Tibial artery (tissue), 4 donors: ENCODE measurements around the gene GLE1.
A peak's percentile ranks its signal among the peaks of the same experiment; 100 is the strongest.

Experiments used
- DNase-seq, 2 donors: peaks; one replicate each; pipeline ENCODE4 v3.0.0-alpha.2; 2019
- H3K27ac ChIP-seq, 2 donors: fragments of 200-600 bp; sonication (generic) in 1 of 2; 1 replicate in 1 of 2; 2 replicates in 1 of 2; pipeline ENCODE4 v1.5.1; 2018 to 2019; ENCODE audit warnings: mild to moderate bottlenecking in 1 of 2
- H3K27me3 ChIP-seq, 2 donors: fragments of 200-600 bp; sonication (generic) in 1 of 2; one replicate each; pipeline versions ENCODE4 v1.5.1 to v1.6.0; 2016 to 2019
- H3K36me3 ChIP-seq, 3 donors: fragments of 200-600 bp; sonication (generic) in 2 of 3; one replicate each; pipeline ENCODE4 v1.5.1; 2016 to 2019; ENCODE audit warnings: mild to moderate bottlenecking in 2 of 3
- H3K4me1 ChIP-seq, 4 donors: fragments of 200-600 bp; sonication (generic) in 2 of 4; 1 replicate in 3 of 4; 2 replicates in 1 of 4; pipeline ENCODE4 v1.5.1; 2016 to 2019
- H3K4me3 ChIP-seq, 2 donors: fragments of 200-600 bp; sonication (generic) in 1 of 2; 1 replicate in 1 of 2; 2 replicates in 1 of 2; pipeline ENCODE4 v1.5.1; 2018 to 2019; ENCODE audit warnings: mild to moderate bottlenecking in 2 of 2
- H3K9me3 ChIP-seq, 3 donors: fragments of 200-600 bp; sonication (generic) in 1 of 3; one replicate each; pipeline ENCODE4 v1.5.1; 2016 to 2019
- CTCF ChIP-seq, 2 experiments: fragments of 200-600 bp in 1 of 2; fragments of 450-650 bp in 1 of 2; IDR thresholded peaks; one replicate each; pipeline ENCODE4 v1.5.1; 2017 to 2019; ENCODE audit warnings: antibody characterized with exemption in 2 of 2, mild to moderate bottlenecking in 1 of 2, moderate library complexity in 1 of 2
- intact Hi-C: fragments of 100-400 bp; cut with DNase I; formaldehyde crosslinking; loops from one replicate; pipeline ENCODE4 v1.15.0; 2023; ENCODE audit warnings: low total_unique reads

GLE1 gene

GRCh38 chr9:128552153-128552743 lies 47.7 kb downstream of the GLE1 start, which contains the start of gene SPTAN1:
Gene SPTAN1, plus strand, starts transcription at chr9:128552587. Its CDS starts 14,154 bp downstream, at chr9:128566741.
- Histone ChIP-seq H3K4me1 (peaks cover 0 to 60% (median 43%) of the 10 kb centered on the region in 4 donors), H3K4me3 (peak within 1 kb of the TSS; percentile 89 to 95), H3K9me3 (no peaks in the 10 kb centered on the region), H3K27ac (peak within 1 kb of the TSS; percentile 96 to 97), H3K36me3 (no peaks in the 10 kb centered on the region), H3K27me3 (no peaks in the 10 kb centered on the region)
- TF ChIP-seq CTCF (IDR thresholded peaks at IDR 0.05), result peak in 1 of 2 experiments; percentile 41
- peak; percentile 86 to 95 for DNase-seq
- intact Hi-C loops, result loop anchor here (10.0 kb wide), 1 partner anchor 97 kb away; the partner anchor contains the start of gene ODF2

- H3K36me3 ChIP-seq, result no peaks in the 10 kb centered on the region
- peaks cover 0 to 67% (median 45%) of the 10 kb centered on the region in 4 donors for H3K4me1 ChIP-seq
- peak overlapping the region; percentile 89 to 95 for H3K4me3 ChIP-seq
- no peaks in the 10 kb centered on the region for H3K9me3 ChIP-seq
- intact Hi-C loops, result loop anchor here (10.0 kb wide), 1 partner anchor 98 kb away; the partner anchor contains the start of gene ODF2
- H3K27ac ChIP-seq, result peak overlapping the region; percentile 96 to 97
- DNase-seq, result peak; percentile 48 to 75
- TF ChIP-seq CTCF (IDR thresholded peaks at IDR 0.05), result no peak
- H3K27me3 ChIP-seq, result no peaks in the 10 kb centered on the region
Measured at GRCh38 chr9:128552744-128553440, 48.4 kb downstream of the GLE1 start.

- H3K9me3 ChIP-seq, result no peaks in the 10 kb centered on the region
- no peaks in the 10 kb centered on the region for H3K27me3 ChIP-seq
- peak overlapping the region; percentile 96 to 97 for H3K27ac ChIP-seq
- H3K4me1 ChIP-seq, result peaks cover 0 to 75% (median 53%) of the 10 kb centered on the region in 4 donors
- TF ChIP-seq CTCF (IDR thresholded peaks at IDR 0.05), result no peak
- H3K36me3 ChIP-seq, result no peaks in the 10 kb centered on the region
- no peak for DNase-seq
- H3K4me3 ChIP-seq, result peak overlapping the region; percentile 89 to 95
- intact Hi-C loops, result loop anchor here (10.0 kb wide), 1 partner anchor 99 kb away; the partner anchor contains the start of gene ODF2
Measured at GRCh38 chr9:128553728-128554127, 49.2 kb downstream of the GLE1 start.

- no peak for TF ChIP-seq CTCF (IDR thresholded peaks at IDR 0.05)
- intact Hi-C loops, result loop anchor here (10.0 kb wide), 1 partner anchor 100 kb away; the partner anchor contains the start of gene ODF2
- peak overlapping the region; percentile 96 to 97 for H3K27ac ChIP-seq
- DNase-seq, result peak; percentile 66 to 70
- H3K4me1 ChIP-seq, result peaks cover 0 to 81% (median 59%) of the 10 kb centered on the region in 4 donors
- H3K4me3 ChIP-seq, result peak overlapping the region; percentile 89 to 95
- H3K27me3 ChIP-seq, result no peaks in the 10 kb centered on the region
- H3K36me3 ChIP-seq, result no peaks in the 10 kb centered on the region
- H3K9me3 ChIP-seq, result no peaks in the 10 kb centered on the region
Measured at GRCh38 chr9:128554155-128554862, 49.8 kb downstream of the GLE1 start.

GRCh38 chr9:128555180-128555721 lies 50.7 kb downstream of the GLE1 start:
- peak overlapping the region; percentile 89 to 95 for H3K4me3 ChIP-seq
- no peaks in the 10 kb centered on the region for H3K36me3 ChIP-seq
- no peak for TF ChIP-seq CTCF (IDR thresholded peaks at IDR 0.05)
- intact Hi-C loops, result loop anchor here (10.0 kb wide), 1 partner anchor 100 kb away; the partner anchor contains the start of gene ODF2
- H3K27ac ChIP-seq, result peak overlapping the region; percentile 96 to 97
- DNase-seq, result no peak
- peaks cover 0 to 81% (median 62%) of the 10 kb centered on the region in 4 donors for H3K4me1 ChIP-seq
- no peaks in the 10 kb centered on the region for H3K27me3 ChIP-seq
- H3K9me3 ChIP-seq, result no peaks in the 10 kb centered on the region
